GM18505 (cell line): ENCODE results near the gene SLC4A2.

ENCODE experiments used
- ATAC-seq: cut with Tn5 transposase; IDR thresholded peaks from one replicate; pipeline ENCODE4 v1.9.1; 2021; ENCODE audit not compliant: unreplicated experiment
- POLR2A ChIP-seq: IDR thresholded peaks from 4 replicates; pipeline ENCODE4 v1.6.1; 2011; ENCODE audit warnings: borderline replicate concordance; ENCODE audit not compliant: insufficient read depth, insufficient read length; ENCODE audit errors: extremely low read depth

SLC4A2 gene

DNA sequence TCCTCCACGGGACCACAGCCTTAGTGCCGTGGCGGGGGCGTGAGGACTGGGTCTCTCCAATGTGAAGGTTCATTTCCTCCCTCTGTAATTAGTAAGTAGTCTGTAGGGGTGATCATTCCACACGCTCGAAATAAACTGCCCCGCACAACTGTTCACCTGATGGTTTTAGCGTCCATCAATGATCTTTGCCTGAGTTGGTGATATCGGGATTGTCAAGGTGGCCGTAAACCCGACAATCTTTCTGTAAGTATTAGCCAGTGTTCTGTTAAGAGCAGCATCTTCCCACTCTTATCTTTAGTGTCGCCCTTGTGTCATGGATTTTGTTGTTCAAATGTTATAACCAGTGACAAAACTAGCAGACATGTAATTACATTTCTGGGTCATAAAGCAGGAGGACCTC, 44.6 kb downstream of the SLC4A2 start:
- no peak for TF ChIP-seq POLR2A
- no peak for ATAC-seq

- TF ChIP-seq POLR2A = no peak
- no peak for ATAC-seq
Observed at GRCh38 chr7:151104411-151105235, 45.2 kb downstream of the SLC4A2 start.

GRCh38 chr7:151107882-151108281, 48.5 kb downstream of the SLC4A2 start:
- TF ChIP-seq POLR2A = no peak
- no peak for ATAC-seq

DNA sequence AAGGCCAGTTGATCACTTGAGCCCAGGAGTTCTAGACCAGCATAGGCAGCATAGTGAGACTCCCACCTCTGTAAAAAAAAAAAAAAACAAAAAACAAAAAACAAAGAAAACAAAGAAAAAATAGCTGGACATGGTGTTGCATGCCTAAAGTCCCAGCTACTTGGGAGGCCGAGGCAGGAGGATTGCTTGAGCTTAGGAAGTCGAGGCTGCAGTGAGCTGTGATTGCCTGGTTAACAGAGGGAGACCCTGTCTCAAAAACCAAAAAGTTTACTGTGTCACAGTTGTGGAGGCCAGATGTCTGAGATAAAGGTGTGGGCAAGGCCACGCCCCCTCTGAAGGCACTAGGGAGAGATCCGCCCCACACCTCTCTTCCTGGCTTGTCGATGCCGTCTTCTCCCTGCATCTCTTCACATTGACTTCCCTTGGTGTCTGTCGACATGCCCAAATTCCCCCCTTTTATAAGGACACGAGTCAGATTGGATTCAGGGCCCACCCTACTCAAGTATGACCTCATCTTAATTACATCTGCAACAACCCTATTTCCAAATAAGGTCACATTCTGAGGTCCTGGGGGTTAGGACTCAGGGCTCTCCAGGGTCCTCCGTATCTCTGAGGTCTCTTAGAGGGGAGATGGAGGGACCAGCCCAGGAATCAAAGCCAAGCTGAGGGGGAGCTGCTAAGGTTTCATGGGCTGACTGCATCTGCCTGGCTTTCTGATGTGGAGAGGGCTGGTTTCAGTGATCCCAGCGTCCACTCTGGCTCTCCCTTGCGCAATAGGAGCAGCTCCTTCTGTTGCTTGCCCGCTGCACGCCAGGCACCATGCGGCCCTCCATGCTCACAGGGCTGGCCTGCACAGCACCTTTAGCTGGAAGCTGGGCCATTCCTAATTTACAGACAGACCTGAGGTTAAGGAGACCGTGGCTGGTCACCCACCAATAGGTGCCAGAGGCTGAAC, 50.0 kb downstream of the SLC4A2 start:
- TF ChIP-seq POLR2A = no peak
- ATAC-seq = no peak

DNA sequence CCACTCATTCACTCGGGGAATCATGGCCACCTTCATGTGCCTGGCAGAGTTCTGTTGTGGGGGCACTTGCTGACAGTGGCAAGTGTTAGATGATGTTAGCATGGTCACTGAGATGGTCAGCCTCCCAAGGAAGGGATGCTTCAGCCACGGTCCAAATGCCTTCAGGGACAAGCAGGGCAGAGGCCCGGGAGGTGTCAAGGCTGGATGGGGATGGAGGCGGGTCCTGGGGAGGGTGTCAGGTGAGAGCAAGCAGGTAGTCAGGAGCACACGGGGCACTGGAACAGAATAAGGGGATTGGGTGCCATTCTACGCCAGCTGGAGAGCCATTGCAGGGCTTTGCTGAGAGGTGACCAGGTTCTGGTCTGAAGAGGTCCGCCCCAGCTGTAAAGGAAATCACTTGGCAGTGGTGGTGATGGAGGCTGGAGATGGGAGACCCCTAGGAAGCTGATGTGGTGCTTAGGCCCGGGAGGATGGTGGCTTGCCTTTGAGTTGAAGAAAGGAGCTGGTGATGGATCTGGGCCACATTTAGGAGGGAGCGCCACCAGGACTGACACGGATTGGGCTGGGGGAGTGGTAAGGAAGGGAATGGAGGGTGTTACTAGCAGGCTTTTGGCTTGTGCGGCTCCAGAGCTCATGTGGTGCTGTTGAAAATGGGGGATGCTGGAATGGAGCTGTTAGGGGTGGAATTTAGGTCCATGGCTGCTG, 51.0 kb downstream of the SLC4A2 start:
- ATAC-seq = no peak

GRCh38 chr7:151110941-151111645, 51.7 kb downstream of the SLC4A2 start:
- no peak for TF ChIP-seq POLR2A
- ATAC-seq = no peak

More for the DNA sequence above, 51.0 kb downstream of the SLC4A2 start:
- no peak for TF ChIP-seq POLR2A

DNA sequence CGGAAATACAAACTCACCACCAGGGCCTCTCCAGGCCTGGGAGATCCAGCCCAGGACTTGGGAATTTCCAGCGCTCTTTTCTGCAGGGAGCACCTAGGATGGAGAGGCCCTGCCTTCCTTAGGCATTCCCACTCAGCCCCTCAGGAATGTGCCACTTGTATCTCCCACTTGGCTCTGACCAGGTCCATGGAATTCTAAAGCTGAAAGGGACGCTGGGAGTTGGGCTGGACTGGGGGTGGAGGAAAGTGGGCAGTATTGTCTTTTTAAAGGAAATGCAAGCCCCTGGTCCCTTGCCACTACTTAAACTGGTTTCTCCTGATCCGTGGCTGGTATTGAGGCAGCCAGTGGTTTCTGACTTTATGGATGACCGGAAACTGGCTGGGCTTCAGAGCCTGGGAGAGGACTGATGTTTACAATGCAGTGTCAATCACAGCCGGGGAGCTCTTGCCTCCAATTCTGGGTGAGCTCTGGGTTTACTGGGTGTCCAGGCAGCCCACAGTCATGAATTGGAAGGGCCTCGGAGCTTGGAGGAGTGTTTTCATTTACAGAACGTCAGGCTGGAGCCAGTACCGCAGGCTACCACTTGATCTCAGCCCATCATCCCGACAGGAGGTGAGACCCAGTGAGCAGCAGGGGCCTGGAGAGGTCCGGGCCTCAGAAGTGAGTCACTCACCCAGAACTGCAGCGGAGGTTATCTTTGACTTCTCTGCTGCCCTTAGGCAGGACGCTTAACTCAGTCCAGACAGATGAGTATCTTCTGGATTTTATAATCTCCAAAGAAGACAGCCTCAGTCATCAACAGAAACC, 54.2 kb downstream of the SLC4A2 start:
- no peak for TF ChIP-seq POLR2A
- ATAC-seq = no peak

- ATAC-seq = no peak
- TF ChIP-seq POLR2A = no peak
Observed at GRCh38 chr7:151114151-151115090, 55.0 kb downstream of the SLC4A2 start.

- TF ChIP-seq POLR2A = no peak
- no peak for ATAC-seq
Observed at GRCh38 chr7:151115121-151115835, 55.9 kb downstream of the SLC4A2 start.

DNA sequence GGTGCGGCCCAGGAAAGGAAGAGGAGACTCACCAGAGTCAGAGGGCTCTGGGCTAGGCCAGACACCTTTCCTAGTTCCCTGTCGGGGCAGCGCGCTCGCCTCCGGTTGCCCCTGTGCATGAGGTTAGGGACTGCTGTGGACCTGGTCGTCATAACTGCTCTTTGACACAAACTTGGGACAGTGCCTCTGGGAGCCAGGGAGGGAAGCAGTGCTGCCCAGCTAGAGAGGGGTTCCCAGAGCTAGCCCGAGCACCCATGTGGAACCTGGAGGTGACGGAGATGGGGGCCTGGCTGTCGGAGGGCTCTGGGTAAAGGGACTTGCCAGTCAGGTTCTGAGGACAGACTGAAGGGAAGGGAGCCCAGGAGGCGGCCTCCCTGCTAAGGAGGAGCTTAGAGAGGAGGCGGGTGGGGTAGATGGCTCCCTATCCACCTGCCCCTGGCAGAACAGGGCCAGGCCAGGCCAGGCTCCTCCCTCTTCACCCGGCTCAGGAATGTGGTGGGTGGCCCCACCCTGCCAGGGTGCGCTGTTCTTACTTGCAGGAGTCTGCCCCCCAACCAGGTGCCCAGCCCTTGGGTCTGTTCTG, 56.5 kb downstream of the SLC4A2 start:
- TF ChIP-seq POLR2A = no peak
- ATAC-seq = no peak
